SK-N-SH treated with all-trans-retinoic acid at 6 μM for 48 hours (cell line): ENCODE results near the gene CXCR2.

ENCODE experiments used
- ATAC-seq: fragments of 200-7000 bp; cut with Tn5 transposase; 3 replicates; pipeline ENCODE4 v1.9.1; 2020; ENCODE audit warnings: mild to moderate bottlenecking, moderate library complexity
- ARNTL ChIP-seq: fragments of 450-650 bp; formaldehyde crosslinking; IDR thresholded peaks from 2 replicates; pipeline ENCODE4 v1.5.0; 2020; ENCODE audit warnings: low read depth, mild to moderate bottlenecking, moderate library complexity, borderline replicate concordance
- BACH2 ChIP-seq: fragments of 250-450 bp; sonication (Bioruptor Pico); IDR thresholded peaks from 2 replicates; pipeline ENCODE4 v1.9.0; 2021; ENCODE audit warnings: mild to moderate bottlenecking, borderline replicate concordance
- CREB5 ChIP-seq: fragments of 250-450 bp; sonication (Bioruptor Pico); IDR thresholded peaks from 2 replicates; pipeline ENCODE4 v1.5.1; 2020; ENCODE audit warnings: low read depth, mild to moderate bottlenecking, moderate library complexity
- CSDC2 ChIP-seq: fragments of 250-450 bp; sonication (Bioruptor Pico); IDR thresholded peaks from 2 replicates; pipeline ENCODE4 v1.5.0; 2020; ENCODE audit warnings: mild to moderate bottlenecking, moderate library complexity
- ESRRG ChIP-seq: fragments of 250-450 bp; sonication (Bioruptor Pico); IDR thresholded peaks from 2 replicates; pipeline ENCODE4 v1.6.1; 2021; ENCODE audit warnings: mild to moderate bottlenecking
- GLIS3 ChIP-seq: fragments of 250-450 bp; sonication (Bioruptor Pico); IDR thresholded peaks from 2 replicates; pipeline ENCODE4 v1.5.0; 2020; ENCODE audit warnings: mild to moderate bottlenecking, moderate library complexity
- ISL1 ChIP-seq: fragments of 250-450 bp; sonication (Bioruptor Pico); IDR thresholded peaks from 2 replicates; pipeline ENCODE4 v2.1.2; 2022; ENCODE audit warnings: mild to moderate bottlenecking, moderate library complexity
- OSR1 ChIP-seq: fragments of 250-450 bp; sonication (Bioruptor Pico); IDR thresholded peaks from 2 replicates; pipeline ENCODE4 v1.8.0; 2022; ENCODE audit warnings: moderate library complexity, mild to moderate bottlenecking, inconsistent platforms
- POU6F1 ChIP-seq: fragments of 250-450 bp; sonication (Bioruptor Pico); IDR thresholded peaks from 2 replicates; pipeline ENCODE4 v1.8.0; 2021; ENCODE audit warnings: low read depth, mild to moderate bottlenecking, moderate library complexity, borderline replicate concordance
- PPARA ChIP-seq: fragments of 250-450 bp; sonication (Bioruptor Pico); IDR thresholded peaks from 2 replicates; pipeline ENCODE4 v1.5.0; 2020; ENCODE audit warnings: mild to moderate bottlenecking, borderline replicate concordance
- SNAI2 ChIP-seq: fragments of 250-450 bp; sonication (Bioruptor Pico); IDR thresholded peaks from 2 replicates; pipeline ENCODE4 v1.5.0; 2020; ENCODE audit warnings: mild to moderate bottlenecking, moderate library complexity
- TCF4 ChIP-seq: fragments of 250-450 bp; sonication (Bioruptor Pico); IDR thresholded peaks from 2 replicates; pipeline ENCODE4 v1.8.0; 2021; ENCODE audit warnings: mild to moderate bottlenecking, moderate library complexity, borderline replicate concordance
- TSHZ2 ChIP-seq: fragments of 250-450 bp; sonication (Bioruptor Pico); IDR thresholded peaks from 2 replicates; pipeline ENCODE4 v1.5.0; 2020; ENCODE audit warnings: mild to moderate bottlenecking, moderate library complexity
- ZC3H10 ChIP-seq: fragments of 250-450 bp; sonication (Bioruptor Pico); IDR thresholded peaks from 2 replicates; pipeline ENCODE4 v1.5.1; 2021; ENCODE audit warnings: mild to moderate bottlenecking, moderate library complexity
- ZFP3 ChIP-seq: fragments of 250-450 bp; sonication (Bioruptor Pico); IDR thresholded peaks from 2 replicates; pipeline ENCODE4 v1.5.0; 2020; ENCODE audit warnings: mild to moderate bottlenecking, moderate library complexity
- ZFP30 ChIP-seq: fragments of 450-650 bp; formaldehyde crosslinking; IDR thresholded peaks from 2 replicates; pipeline ENCODE4 v1.5.0; 2022; ENCODE audit warnings: mild to moderate bottlenecking, moderate library complexity
- ZNF565 ChIP-seq: fragments of 450-650 bp; formaldehyde crosslinking; conservative IDR thresholded peaks from 2 replicates; pipeline ENCODE4 v1.5.0; 2020; ENCODE audit warnings: low read depth, mild to moderate bottlenecking, moderate library complexity
- ZNF70 ChIP-seq: fragments of 450-650 bp; formaldehyde crosslinking; IDR thresholded peaks from 2 replicates; pipeline ENCODE4 v1.5.0; 2020; ENCODE audit warnings: mild to moderate bottlenecking, moderate library complexity
- ZNF8 ChIP-seq: fragments of 450-650 bp; formaldehyde crosslinking; IDR thresholded peaks from 2 replicates; pipeline ENCODE4 v1.5.0; 2020; ENCODE audit warnings: mild to moderate bottlenecking, moderate library complexity
- TF ChIP-seq, protein P1 (sequence below): fragments of 250-450 bp; sonication (Bioruptor Pico); IDR thresholded peaks from 2 replicates; pipeline ENCODE4 v1.5.1; 2021; ENCODE audit warnings: mild to moderate bottlenecking, moderate library complexity
- TF ChIP-seq, protein P2 (sequence below): fragments of 250-450 bp; sonication (Bioruptor Pico); IDR thresholded peaks from 2 replicates; pipeline ENCODE4 v1.8.0; 2020; ENCODE audit warnings: mild to moderate bottlenecking, moderate library complexity, borderline replicate concordance

Gene CXCR2

DNA sequence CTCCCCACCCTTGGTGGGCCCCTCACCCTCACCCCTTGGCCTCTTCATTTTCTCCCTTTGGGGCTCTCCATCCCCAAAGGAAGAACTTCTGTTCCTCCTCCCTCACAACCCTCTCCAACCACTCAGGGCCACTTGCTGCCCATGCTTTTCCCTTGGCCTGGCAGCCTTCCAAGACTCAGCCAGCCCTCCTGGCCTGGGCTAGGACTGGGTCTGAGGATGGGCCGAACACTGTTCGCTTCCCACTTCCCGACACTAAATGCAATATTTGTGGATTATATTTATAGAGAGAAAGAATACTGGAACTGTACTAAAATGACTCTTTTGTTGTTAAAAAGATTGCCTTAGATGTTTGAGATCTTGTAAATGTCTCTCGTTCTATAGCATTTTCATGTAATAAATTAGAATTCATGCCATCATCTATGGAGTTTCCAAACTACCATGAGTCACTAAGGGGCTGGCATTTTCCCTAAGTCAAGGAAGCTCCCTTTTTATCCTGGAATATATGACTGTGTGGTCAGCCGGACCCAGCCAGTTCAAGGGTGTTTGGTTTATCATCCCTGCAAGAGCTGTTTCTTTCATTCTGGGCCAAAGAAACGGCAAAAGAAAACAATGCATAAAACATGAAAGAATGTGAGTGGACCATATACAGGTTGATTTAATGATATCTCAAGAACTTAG is 3.8 kb downstream of the CXCR2 start (continued):
- TF ChIP-seq CREB5 (CRISPR knock-in tag) = no peak

GRCh38 chr2:218130377-218130776 is 4.5 kb downstream of the CXCR2 start:
- no peak for ATAC-seq
- TF ChIP-seq ARNTL (CRISPR knock-in tag) (no peak), GLIS3 (CRISPR knock-in tag) (no peak), TCF4 (CRISPR knock-in tag) (no peak), BACH2 (CRISPR knock-in tag) (no peak), ZNF565 (CRISPR knock-in tag) (no peak), SNAI2 (CRISPR knock-in tag) (no peak), ISL1 (CRISPR knock-in tag) (no peak), ZNF70 (CRISPR knock-in tag) (no peak), CSDC2 (CRISPR knock-in tag) (no peak), OSR1 (CRISPR knock-in tag) (no peak)

GRCh38 chr2:218130822-218131221 is 5.0 kb downstream of the CXCR2 start:
- no peak for ATAC-seq
- TF ChIP-seq ZC3H10 (CRISPR knock-in tag) = no peak
- TF ChIP-seq ARNTL (CRISPR knock-in tag) = no peak
- TF ChIP-seq ZFP30 (CRISPR knock-in tag) = no peak
- TF ChIP-seq CSDC2 (CRISPR knock-in tag) = no peak
- TF ChIP-seq ZFP3 = no peak
- no peak for TF ChIP-seq SNAI2 (CRISPR knock-in tag)
- no peak for TF ChIP-seq POU6F1 (CRISPR knock-in tag)
- no peak for TF ChIP-seq ISL1 (CRISPR knock-in tag)
- TF ChIP-seq ZNF8 (CRISPR knock-in tag) = no peak
- TF ChIP-seq, protein P1, sequence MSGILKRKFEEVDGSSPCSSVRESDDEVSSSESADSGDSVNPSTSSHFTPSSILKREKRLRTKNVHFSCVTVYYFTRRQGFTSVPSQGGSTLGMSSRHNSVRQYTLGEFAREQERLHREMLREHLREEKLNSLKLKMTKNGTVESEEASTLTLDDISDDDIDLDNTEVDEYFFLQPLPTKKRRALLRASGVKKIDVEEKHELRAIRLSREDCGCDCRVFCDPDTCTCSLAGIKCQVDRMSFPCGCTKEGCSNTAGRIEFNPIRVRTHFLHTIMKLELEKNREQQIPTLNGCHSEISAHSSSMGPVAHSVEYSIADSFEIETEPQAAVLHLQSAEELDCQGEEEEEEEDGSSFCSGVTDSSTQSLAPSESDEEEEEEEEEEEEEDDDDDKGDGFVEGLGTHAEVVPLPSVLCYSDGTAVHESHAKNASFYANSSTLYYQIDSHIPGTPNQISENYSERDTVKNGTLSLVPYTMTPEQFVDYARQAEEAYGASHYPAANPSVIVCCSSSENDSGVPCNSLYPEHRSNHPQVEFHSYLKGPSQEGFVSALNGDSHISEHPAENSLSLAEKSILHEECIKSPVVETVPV (CRISPR knock-in tag) = no peak
- TF ChIP-seq OSR1 (CRISPR knock-in tag) = no peak
- no peak for TF ChIP-seq ESRRG (CRISPR knock-in tag)
- no peak for TF ChIP-seq PPARA (CRISPR knock-in tag)
- TF ChIP-seq TSHZ2 (CRISPR knock-in tag) = no peak
- no peak for TF ChIP-seq GLIS3 (CRISPR knock-in tag)
- no peak for TF ChIP-seq ZNF565 (CRISPR knock-in tag)
- TF ChIP-seq, protein P2, sequence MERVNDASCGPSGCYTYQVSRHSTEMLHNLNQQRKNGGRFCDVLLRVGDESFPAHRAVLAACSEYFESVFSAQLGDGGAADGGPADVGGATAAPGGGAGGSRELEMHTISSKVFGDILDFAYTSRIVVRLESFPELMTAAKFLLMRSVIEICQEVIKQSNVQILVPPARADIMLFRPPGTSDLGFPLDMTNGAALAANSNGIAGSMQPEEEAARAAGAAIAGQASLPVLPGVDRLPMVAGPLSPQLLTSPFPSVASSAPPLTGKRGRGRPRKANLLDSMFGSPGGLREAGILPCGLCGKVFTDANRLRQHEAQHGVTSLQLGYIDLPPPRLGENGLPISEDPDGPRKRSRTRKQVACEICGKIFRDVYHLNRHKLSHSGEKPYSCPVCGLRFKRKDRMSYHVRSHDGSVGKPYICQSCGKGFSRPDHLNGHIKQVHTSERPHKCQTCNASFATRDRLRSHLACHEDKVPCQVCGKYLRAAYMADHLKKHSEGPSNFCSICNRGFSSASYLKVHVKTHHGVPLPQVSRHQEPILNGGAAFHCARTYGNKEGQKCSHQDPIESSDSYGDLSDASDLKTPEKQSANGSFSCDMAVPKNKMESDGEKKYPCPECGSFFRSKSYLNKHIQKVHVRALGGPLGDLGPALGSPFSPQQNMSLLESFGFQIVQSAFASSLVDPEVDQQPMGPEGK (CRISPR knock-in tag) = no peak
- no peak for TF ChIP-seq CREB5 (CRISPR knock-in tag)
